GM21367 (cell line): ENCODE data around the gene WIPF3.

Experiments
- ATAC-seq: cut with Tn5 transposase; IDR thresholded peaks from one replicate; pipeline ENCODE4 v1.9.1; 2021; ENCODE audit not compliant: unreplicated experiment

WIPF3 gene

DNA sequence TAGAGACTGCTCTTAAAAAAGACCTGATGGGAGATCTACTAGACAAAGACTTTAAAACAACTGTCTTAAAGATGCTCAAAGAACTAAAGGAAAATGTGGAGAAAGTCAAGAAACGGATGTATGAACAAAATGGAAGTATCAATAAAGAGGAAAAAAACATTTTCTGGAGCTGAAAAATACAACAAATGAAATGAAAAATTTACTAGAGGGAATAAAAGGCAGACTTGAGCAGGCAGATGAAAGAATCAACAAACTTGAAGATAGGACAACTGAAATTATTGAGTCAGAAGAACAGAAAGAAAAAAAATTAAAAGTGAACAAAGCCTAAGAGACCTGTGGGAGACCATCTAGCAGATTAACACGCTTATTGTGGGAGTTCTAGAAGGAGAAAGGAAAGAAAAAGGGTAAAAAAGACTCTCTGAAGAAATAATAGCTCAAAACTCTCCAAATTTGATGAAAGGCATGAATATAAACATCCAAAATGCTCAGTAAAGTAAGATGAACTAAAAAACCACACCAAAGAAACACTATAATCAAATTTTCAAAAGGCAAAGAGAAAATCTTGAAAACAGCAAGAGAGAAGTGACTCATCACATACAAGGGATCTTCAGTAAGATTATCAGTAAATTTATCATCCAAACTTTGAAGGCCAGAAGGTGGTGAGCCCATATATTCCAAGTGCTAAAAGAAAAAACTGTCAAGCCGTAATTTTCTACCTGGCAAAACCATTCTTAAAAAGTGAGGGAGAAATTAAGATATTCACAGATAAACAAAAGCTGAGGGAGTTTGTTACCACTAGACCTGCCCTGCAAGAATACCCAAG, 100.1 kb downstream of the WIPF3 start:
- ATAC-seq: no peak

GRCh38 chr7:29914180-29914579, 107.9 kb downstream of the WIPF3 start:
- ATAC-seq: no peak

- no peak for ATAC-seq
Measured at GRCh38 chr7:29915481-29916215, 109.3 kb downstream of the WIPF3 start.

DNA sequence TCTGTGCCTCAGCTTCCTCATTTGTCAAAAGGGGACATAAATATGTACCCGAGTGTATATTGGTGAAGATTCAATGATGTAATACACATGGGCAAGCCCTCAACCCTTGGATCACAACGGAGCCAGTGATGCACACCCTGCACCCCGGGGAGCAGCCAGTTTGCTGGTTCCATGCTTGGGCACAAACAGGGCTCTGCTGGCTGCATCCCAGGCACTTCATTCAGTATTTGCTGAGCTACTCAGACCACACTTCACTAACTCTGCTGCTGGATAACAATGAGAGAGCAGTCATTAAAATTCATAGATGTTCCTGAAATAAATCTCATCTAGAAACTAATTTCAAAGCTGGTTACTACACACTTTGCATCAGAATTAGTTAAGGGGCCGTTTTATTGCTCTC, 111.3 kb downstream of the WIPF3 start:
- ATAC-seq: no peak

- no peak for ATAC-seq
Measured at GRCh38 chr7:29918850-29919249, 112.5 kb downstream of the WIPF3 start.

DNA sequence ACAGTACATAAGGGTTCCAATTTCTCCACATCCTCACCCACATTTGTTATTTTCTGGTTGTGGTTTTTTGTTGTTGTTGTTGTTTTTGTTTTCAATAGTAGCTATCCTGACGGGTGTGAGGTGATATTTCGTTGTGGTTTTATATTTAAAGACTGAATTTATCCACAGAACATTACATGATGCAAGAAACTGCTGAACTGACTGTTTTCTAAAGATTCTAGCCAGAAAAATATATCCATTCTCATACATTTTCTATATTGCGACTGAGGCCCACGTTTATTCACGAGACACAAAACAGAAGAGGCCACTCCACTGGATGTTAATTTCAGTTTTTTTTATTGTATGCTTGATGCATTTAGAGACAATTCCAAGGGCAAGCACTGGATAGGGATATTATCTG, 113.5 kb downstream of the WIPF3 start:
- no peak for ATAC-seq

- ATAC-seq: no peak
Measured at GRCh38 chr7:29920491-29920890, 114.2 kb downstream of the WIPF3 start.

GRCh38 chr7:29921404-29922010, 115.2 kb downstream of the WIPF3 start:
- ATAC-seq: peak; percentile 78

DNA sequence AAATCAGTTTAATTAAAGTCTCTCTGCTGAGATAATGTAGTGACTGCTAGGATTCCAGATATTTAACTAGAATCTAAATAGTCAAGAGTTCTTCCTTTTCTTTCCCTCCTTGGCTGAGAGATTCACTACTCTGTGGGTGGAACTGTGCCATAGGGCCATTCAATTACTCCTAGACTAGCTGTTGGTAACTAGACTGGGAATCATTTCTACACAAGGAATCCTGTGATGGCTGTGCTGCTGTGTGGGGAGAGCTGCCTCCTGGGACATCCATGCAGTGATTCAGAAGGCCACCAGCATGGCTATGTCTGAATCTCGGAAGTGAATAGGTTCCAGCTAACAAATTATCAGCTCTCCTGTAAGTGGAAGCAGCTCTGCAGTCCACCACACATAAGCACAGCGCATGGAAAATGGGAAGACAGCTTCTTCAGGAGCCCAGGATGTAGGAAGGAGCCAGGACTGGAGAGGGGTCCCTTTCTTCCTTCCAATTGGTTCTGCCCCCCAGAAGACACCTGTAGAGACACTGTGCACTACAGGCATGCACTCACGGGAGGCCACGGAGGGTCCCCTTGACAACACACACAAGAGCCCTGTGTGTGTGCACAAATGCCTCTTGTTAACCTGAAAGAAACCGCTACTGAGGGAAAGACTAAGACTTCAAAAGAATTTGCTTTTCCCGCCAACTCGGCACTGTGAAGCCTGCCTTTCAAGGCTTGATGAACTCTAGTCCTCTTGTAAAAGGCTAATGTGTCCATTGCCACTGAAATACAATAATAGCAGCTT, 116.8 kb downstream of the WIPF3 start:
- no peak for ATAC-seq

DNA sequence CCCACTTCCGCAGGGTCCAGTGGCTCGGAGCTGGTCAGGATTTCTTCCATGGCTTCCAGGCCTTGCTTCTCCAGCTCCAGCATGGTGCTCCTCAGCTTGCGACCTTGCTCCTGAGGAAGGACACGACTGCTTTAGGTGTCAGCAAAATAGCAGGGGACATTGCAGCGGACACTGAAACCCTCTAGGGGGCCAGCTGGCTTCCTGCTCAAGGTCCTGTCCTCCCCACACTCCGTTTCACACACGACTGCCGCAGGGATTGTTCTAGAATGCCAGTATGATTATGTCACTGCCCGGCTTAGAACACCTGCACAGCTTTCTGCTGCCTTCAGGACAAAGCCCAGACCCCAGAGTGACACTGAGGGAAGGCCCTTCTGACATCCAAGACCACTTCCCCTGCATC, 117.7 kb downstream of the WIPF3 start:
- ATAC-seq: no peak

DNA sequence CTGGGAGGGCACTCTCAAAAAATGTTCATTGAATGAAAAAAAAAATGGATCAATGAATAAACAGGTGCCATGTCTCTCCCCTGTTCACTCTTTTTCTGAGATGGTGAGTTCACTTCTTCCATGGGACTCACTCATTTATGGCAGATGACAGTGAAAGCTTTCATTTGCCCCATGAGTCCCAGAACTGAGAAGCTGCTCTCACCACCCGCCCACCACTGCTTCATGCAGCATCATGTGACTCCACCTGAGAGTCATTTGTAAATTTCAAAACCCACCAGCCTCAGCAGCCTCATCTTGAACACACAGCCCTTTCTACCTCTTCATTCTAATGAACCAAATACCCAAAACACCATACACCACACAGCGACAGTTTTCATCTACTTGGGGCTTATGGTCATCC, 118.4 kb downstream of the WIPF3 start:
- no peak for ATAC-seq

DNA sequence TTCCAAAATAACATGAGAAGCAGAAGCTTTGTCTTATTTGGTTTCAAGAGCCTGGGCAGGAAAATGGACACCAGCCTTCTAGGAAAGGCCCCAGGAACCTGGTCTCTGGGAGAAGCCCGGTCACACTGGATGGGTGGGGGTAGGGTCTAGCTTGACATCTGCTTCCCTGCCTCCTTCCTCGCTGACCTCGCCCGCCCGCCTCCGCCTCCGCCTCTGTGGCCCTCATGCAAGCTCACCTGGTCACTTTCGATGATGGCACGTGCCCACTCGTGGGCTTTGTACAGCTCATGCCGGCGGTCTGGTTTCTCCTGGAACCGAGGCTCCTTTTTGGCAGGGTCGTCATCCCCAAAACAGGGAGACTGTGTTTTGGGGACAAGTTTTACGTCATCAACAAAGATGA, 119.9 kb downstream of the WIPF3 start:
- ATAC-seq: no peak

DNA sequence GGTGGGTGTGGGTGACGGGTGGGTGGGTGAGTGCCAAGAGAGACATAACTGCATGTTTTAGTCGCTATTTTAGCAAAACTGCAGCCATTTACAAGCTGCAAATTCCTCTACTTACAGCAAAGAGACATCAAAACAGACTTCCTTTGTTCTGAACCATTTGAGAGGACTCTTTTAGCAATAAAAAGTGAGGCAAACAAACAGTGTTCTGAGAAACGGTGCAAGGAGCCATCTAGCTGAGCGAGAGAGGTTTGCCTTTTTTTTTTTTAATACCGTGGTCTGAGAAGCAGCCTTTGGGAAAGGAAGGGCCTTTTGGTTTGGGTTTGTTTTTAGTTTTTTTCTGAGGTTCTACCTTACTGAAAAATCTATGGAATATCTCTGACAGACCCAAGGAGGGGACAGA, 120.4 kb downstream of the WIPF3 start:
- no peak for ATAC-seq

DNA sequence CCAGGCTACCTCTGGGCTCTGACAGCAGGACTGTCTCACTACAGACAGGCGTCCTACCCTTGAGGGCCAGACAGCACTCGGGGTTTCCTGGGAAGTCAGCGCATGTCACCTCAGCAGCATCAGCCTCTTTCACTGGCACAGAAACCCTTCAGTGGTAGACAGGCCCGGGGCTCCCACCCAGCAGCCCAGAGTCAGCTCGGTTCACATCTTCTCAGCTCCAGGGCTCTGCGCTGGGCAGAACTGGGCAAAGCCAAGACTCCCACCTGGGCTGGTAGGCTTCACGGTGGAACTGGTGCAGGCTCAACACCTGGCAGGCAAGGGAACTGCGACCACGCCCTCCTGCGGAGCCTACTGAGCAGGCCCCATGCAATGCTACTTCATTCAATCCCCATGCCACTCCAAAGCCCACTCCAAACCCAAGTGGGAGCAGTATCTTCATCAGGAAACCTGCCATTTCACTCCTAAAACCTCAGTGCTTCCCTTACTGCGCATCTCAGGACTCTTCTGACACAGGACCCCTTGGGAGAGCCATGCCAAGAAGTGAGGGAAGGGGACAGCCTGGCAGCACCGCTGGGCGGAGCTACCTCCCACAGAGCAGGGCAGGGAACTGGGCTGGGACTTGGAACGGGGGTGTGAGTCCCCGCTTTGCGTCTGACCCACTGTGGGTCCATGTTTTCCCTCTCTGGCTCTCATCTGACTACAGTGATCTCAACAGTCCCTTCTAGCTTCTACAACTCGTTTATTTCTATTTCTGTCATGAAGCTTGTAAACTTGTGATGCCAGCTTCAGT, 122.9 kb downstream of the WIPF3 start:
- no peak for ATAC-seq

DNA sequence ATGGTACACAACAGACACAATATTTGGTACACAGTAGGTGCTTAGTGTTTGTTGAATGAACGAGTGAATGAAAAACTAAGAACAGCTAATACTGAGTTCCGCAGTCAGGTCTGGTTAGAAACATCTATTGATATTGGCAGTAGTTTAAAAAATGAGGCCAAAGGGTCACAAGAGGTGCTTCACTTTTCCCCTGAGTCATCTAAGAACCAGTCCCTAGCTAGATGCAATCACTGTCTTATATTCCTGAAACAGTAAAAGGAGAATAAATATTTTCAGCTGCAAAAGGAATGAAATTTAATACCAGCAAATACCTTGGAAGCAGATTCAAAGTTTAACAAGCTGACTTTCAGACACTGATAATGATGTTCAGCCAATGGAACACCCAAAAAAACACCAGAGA, 128.8 kb downstream of the WIPF3 start:
- no peak for ATAC-seq

DNA sequence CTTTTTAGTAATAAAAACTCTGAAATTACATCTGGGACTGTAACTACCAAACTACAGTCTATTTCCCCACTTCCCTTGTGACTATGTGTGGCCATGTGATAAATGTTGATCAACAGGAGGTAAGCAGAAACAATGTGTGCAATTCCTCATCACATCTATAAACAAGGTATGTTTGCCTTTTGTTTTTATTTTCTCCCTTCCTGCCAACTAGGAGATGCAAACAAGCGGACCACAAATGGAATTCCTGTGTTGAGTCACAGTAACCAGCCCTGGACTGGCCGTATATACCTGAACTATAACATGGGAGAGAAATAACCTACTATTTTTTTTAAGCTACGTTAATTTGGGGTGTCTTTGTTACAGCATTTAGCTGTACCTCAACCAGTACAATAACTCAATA, 130.8 kb downstream of the WIPF3 start:
- no peak for ATAC-seq

- ATAC-seq: no peak
Measured at GRCh38 chr7:29940199-29940598, 133.9 kb downstream of the WIPF3 start.

GRCh38 chr7:29945259-29945809, 139.0 kb downstream of the WIPF3 start:
- no peak for ATAC-seq

DNA sequence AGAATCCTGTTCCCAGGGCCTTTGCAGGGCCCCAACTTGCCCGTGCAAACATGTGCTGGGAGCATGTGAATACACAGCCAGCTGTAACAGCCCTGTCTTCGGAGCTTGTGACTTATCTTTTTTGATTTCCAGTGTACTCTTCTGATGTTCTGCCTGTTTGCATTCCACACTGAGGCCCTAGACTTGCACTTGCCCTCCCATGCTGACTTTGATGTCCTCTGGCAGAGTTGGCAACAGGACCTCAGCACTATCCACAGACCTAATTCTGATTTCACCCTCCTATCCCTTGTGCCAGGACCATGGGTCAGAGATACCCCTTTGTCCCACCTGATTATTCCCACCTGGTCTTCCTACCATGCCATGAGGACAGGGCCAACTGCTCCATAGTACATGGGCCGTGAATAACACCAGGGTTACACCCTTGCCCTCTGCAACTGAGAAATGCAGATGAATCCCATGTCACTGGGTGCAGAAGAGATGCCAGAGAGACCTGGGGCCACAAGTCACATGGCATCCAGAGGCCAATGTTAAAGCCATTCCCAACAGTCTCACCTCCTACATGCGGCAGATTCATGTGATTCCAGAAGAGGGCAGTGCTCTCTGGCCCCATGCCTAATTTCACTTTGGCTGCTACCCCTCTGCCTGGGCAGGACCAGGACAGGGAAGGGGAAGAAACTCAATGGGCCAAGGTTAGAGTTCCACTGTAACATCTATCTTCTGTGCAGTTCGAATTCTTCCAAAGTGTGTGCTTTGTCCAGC, 140.3 kb downstream of the WIPF3 start:
- ATAC-seq: no peak
